ENCODE data around the gene PLA2G4A.

Gene PLA2G4A

DNA sequence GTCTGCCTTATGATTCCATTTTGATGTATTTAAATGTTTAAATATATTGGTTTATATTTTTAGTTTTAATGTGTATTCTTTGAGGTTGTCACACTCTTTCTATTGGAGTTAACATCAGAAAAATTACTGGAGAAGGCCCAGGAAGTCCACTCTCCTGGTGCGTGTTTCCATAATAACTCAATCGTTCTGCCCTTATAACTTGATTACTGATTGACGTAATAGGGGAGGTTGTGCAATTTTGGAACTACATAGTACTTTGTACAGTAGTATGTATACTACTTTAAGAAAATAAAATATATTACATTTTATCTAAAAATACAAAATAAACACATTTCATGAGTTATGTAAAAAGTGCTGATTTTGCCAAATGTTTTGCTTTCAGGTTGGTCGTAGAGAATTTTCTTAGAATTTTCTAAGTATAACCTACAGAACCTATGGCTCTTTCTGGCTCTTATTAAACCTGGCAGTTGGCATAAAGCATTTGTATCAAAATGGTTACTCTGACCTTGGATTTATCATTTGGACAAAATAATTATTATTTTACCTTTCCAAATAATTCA, 5.7 kb downstream of the PLA2G4A start:
- no peak for DNase-seq

DNA sequence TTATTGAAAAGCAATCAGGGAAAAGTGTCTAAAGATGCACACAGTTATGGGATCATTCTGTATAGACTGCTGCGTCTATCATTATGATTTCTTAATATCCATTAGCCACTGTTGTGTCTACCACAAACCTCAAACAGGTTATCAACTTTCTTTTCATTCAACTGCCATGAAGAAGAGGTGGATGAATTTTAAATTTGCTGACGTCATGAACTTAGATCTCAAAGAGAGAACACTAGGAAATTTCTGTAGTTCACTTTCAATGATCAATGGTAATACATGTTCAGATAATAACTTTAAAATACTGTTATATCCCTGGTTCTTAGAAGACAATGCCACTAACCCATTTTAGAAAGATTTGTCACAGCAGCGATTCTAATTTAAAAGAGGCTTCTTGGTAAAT, 6.7 kb downstream of the PLA2G4A start:
- no peak for DNase-seq

DNA sequence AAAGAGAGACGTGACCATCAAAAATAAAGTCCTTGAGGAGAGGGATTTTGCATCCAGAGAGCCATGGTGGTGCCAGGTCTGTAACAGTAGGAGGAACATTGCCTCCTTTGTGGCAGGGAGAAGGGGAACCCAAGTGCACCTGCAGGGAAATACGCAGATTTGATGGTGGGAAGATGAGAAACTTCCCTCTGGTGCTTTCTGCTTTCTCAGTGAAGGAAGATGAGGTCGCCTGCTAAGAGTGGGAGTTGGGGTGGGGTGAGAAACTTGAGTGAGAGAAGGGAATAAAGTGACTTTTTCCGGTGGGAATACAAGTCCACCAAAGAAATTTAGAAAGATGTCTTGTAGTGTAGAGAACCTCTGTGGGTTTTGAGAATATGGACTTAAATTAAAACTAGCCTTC, 9.1 kb downstream of the PLA2G4A start:
- DNase-seq: no peak

DNA sequence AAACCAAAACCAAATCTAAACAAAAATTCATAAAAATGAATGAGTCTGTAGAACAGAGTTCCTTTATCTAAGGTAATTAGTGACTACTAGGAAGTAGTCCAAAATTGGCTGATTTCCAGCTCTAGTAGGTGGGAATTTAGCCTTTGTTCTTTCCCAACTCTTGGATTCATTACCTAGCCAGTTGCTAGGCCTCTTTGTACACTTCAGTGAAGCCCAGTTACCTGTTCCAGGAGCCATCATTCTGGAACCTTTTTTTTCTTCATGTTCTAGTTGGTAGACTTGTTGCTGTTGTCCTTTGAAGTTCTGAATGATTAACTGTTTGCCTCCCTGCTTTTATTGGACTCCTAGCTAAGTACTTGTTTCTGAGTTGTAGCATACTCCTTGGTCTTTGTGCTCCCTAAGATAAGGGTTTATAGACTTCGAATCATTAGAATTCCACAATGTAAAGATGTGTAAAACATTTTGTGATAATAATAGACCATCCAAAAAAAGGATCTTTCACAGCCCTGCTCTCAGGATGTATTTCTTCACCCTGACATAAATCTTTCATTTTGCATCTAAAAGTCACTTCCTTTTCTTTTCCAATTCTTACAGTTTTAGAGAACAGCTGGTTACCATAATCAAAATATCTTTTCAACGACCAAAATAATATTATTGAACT, 9.8 kb downstream of the PLA2G4A start:
- DNase-seq: no peak

DNA sequence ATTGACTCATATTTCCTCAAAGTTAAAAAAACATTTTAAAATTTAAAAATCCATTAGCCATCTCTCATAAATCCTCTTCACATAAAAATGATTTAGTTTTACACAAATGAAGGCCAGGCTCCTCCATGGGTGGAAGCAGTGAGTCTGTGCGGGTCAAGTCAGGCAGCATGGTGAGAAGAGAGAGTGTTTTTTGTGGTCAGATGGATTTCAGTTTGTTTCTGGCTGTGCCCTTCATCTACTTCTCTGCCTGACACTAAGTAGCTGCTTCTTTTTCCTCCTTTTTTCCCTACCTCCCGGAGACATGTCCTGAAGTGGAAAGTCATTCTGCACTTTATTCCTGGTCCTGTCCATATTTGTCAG, 10.3 kb downstream of the PLA2G4A start:
- DNase-seq: no peak

DNA sequence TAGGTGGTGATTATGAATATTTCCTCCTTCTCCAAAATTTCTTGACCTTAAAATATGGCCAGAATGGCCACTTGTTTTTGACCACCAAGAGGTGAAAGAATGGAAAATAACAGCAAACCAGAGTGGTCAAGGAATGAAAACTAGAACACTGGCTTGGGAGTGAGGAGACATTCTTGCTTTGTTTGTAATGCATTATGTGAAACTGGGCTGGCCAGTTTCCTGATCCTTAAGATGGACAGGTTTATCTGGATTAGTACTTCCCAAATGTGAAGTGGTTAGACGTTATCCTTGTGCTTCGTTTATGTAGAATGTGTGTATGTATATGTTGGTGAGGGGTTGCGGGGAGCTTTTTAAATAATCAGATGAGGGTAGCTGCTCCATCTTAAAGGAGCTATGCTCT, 12.8 kb downstream of the PLA2G4A start:
- DNase-seq: no peak

DNA sequence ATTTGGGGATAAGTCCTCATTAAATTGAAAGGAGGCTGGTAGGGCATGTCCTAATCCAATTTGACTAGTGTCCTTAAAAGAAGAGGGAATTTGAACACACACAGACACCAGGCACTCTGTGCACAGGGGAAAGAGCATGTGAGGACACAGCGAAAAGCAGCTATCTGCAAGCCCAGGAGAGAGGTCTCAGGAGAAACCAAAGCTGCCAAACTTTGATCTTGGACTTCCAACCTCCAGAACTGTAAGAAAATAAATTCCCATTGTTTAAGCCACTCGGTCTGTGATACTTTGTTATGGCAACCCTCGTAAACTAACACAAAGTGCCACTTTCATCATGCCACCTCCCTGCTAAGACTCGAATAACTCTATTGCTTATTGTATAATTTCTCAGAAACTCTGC, 13.8 kb downstream of the PLA2G4A start:
- no peak for DNase-seq

DNA sequence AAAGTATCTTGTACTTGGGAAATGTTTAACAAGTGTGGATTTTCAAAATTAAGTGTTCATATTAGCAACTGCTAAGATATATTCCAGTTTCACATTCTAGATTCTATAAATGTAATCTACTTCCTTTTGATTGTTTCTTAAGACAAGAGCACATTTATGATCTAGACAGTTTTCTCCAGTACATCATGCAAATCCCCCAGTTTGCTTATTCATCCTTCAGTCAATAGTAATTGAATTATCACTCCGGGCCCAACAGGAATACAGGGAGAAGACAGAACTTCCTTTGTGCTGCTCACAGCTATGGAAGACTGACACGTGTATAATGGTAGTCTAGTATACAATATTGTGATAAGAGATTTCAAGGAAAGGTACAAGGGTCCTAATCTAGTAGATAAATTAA, 14.5 kb downstream of the PLA2G4A start:
- DNase-seq: no peak

DNA sequence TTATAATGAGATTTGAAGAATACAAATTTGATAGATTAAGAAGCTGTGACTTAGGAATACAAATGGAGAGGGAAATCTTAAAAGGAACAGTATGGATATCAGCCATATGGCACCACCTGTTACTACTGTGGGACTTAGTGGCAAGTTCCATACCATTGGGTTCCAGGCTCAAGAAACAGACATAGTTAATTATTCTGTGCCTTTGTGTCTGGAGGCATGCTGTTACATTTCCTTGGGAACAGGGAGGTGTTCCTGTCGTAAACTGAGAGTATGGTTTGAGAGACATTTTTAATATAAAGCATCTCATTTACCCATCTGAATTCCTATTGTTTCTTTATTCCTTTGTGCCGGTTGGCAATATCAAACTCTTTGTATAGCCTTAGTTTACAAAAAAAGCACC, 15.2 kb downstream of the PLA2G4A start:
- DNase-seq: no peak

DNA sequence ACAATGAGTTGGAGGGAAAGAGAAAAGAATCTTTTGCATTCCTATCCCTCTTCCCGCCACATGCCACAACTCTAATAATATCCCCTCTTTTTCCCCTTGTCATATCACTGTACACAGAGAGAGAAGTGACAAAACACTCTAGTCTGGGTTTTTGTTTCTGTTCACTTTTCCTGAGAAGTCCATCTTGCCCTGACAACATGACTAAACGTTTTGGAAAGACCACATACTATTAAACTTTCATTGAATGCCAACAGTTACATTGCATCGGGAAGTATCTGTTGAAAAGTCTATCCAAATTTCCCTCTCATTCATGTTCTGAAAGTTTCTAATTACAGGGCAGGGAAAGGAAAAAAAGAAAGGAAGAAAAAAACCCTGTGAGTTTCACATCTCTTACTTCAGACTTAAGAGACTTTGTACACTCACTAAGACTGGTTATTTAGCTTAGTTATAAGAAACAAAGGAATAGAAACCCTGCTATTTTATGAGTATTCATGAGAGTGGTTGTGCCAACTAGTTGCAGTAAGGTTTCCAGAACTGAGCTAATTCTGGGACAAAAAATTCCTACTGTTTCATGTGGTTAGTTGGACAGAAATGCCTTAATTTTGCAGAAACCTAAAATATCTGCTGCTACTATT, 16.9 kb downstream of the PLA2G4A start:
- no peak for DNase-seq

DNA sequence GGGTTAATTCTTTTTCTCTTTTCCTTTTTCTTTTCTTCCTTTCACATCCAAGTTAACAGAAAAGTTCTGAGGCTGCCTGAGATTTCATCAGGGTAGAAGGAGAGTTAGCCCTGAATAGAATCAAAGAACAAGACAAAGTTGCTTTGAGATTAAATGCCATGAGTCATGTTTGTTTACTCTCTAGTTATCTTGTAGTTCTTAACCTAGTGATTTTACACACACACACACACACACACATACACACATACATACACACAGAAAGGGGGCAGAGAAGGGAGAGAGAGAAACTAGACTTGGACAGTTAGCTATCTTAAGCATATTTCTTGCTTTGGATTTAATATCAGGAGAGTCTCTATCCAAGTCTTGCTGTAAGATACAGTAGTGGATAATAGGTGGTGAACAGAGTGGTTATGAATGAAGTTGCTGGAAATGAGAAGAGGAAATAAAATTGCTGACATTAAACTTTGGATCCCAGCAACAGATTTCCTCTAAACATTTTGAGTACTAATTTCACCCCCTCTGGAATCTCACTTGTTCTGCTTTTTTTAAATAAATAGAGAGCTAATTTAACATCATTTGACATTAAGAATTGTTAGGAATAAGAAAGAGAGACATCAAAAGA, 19.9 kb downstream of the PLA2G4A start:
- DNase-seq: no peak

DNA sequence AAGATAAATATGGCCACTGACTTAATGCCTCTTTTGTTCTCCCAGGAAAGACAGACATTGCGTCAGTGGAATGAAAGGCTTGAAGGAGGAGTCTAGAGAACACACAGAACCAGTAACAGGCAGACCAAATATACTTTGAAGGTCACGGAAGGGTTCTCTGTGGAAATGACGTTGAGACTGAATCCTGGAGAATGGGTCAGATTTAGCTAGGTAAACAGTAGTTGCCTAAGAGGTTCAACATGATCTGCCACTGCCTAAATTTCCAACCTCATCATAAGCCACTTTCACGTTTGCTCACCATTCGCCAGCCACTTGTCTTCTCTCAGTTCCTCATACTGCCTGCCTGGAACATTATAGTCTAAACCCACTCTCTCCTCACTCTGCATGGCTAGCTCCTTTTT, 20.5 kb downstream of the PLA2G4A start:
- no peak for DNase-seq

DNA sequence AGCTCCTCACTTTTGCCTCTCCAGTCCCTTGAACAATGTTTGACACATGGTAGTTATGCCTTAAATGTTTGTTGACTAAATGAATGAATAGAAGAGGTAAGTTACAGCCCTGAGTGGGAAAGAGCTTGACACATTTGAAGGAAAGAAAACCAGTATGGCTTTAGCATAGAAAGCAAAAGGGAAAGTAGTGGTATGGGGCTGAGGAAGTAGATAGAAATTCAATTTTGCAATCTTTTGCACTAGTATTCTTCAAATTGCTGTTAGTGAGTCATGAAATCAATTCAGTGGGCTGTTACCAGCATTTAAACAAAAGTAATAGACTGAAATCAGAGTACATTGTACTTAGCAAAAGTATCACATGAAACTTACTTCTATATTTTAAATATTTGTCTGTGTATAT, 21.1 kb downstream of the PLA2G4A start:
- DNase-seq: no peak

DNA sequence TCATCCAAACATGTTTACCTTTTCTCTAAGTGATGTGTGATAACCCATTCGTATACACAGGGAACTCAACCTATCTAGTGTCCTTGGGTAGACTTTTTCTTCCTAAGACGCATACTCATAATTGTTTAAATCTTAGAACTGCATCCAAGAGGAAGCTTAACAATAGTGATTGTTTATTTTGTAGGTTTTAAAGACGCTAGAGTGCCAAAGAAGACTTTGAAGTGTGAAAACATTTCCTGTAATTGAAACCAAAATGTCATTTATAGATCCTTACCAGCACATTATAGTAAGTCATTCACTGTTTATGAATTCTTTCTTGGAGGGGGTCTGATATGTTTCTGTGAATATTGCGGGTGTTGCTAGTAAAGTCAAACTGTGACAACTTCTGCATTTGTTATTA, 25.4 kb downstream of the PLA2G4A start:
- DNase-seq: no peak

DNA sequence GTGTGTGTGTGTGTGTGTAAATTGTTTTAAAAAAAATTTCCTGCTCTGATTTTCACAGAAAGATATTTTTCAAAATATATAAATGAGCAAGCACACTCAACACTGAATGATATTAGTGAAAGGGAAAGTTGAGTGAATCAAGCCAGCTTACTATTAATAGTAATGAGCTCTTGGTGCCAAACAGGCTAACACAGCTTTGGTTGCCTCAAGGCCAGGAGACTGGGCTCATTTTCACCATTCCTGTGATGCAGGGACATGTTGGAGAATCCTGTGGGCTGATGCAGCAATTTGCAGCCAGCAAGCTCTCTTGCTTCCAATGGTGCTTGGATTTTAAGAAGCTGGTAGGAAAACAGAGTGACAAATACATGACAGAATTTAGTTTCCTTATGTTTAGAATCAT, 30.2 kb downstream of the PLA2G4A start:
- no peak for DNase-seq

DNA sequence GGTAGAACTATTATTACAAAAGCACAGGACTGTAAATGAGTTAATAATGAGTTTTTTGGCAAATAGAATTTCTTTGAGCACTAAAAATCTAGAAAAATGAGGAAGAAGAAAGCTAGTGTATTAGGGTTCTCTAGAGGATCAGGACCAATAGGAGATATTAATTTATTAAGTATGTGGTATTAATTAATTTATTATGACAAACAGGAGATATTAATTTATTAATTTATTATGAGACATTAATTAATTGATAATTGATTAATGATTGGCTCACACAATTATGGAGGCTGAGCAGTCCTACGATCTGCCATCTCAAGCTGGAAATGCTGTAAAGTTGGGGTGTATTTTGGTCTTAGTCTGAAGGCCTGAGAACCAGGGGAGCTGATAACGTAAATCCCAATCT, 31.2 kb downstream of the PLA2G4A start:
- no peak for DNase-seq

DNA sequence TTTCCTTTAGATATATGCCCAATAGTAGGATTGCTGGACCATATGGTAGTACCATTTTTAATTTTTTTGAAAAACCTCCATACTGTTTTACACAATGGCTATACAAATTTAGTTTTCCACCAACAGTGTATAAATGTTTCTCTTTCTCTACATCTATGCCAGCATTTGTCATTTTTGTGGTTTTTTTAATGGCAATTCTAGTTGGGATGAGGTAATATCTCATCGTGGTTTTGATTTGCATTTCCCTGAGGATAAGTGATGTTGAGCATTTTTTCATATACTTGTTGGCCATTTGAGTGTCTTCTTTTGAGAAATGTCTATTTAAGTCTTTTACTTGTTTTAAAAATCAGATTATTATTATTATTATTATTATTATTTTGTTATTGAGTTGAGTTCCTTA, 35.5 kb downstream of the PLA2G4A start:
- DNase-seq: no peak

DNA sequence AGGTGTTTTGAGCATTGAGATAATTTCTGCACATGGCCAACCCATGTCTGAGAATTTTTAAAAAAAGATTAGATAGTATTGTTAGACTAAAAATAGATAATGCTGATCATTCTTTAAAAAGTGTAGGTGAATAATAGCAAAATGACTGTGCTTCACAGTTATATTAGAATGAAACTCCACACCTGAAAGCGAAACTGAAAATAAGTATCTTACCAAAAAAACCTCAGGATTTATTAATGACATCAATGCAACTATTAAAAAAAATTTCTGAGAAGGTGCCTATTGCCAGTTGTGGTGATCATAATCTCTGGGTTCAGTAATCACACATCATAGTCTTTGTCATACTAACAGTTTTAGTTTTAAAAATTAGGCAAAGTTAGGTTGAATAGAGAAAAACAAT, 36.5 kb downstream of the PLA2G4A start:
- DNase-seq: no peak

DNA sequence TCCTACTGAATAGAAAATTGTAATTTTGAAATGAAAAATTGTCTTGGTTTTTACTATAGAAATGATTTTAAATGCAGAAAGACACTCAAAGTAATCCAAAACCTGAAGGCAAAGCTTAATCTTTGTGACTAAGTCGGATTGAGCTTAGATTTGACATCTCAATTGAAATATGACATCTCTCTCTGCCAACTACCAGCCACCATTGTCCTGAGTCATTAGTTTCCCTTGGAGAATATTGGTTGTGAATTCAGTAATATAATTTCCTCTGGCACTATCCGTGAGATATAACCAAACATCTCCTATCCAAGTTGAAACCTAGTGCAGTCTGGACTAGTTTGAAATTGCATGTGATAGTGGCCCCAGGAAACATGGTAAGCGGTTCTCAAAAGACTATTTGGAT, 37.1 kb downstream of the PLA2G4A start:
- no peak for DNase-seq

DNA sequence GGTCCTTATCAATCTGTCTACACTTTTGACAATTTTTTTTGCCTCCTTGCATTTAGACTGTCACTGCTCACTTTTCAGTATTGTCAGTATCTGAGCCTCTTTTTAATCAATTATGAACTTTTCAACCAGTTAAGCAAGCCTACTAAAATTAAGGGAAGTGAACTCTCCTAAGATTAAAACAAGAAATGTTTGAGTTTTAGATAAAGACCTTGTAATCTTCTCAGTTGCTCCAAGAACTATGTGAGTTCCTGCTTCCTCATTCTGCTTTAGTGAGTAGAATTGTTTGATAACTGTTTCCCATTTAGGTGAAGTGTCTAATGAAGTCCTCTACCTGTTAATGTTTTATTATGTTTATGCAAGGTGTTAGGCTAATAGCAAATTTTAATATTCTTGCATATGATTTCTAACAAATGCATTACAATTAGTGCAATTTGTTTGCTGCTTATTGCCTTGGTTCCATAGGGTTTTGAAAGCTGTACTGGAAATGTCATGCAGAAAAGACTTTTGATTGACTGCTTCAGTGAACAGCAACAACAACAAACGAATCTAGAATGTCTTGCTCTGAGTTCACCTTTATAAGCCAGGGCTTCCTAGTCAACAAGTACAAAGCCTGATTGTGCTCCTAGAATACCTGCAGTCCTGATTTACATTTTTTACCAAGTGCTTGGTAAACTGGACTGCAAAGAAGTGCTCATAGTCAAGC, 40.9 kb downstream of the PLA2G4A start:
- no peak for DNase-seq

DNA sequence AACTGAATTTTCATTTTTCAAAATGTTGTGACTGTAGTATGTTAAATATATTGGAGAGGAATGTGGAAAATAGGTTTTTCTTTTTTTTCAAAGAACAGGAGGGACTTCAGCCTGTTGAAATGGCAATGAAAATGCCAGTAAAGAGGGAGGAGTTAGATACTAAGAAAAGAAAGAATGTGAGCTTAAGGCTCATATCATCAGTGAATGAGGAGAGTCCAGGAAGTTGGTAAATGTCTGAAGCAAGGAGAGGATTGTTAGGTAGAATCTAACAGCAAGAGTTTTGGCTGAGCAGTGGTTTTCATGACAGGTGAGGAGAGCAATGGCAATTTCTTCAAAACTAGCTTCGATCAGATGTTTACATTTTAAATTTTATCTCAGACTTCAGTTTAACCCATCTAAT, 43.0 kb downstream of the PLA2G4A start:
- DNase-seq: no peak

DNA sequence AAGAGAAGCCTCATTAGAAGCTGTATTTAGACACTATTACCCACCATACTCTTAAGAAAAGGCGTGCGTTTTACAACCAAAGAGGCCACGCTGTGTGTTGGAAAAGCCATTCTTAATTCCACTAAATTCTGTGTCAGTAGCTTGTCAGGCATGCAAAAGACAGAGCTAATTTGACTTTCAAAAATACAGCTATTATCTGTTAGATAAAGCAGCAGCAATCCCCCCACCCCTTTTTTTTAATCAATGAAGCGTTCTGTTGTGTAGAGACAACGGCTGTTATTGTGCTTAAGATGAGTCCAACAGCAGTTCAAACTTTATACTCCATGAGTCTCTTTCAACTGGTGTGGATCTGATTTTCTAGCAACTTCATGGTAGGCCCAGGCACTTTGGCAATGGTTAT, 43.5 kb downstream of the PLA2G4A start:
- no peak for DNase-seq

DNA sequence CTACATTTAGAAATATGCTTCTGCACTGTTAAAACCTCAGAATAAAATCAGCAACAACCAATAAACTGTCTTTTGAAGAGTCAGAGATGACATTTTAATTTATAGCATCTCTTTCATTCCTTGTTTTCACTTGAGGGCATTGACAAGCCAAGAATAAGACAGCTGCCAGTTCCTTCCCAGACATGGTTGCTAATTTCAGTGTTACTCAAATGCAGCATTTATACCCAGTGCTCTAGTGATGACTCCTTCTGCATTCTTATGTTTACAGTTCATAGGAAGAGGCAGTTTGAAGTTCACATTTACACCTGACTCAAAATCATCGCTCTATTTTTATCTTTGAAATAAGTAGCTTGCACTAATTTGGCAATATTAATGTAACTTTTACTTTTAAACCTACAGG, 44.9 kb downstream of the PLA2G4A start:
- no peak for DNase-seq
